ENCODE measurements around the gene TNNI2. TPM values are rescaled to one million over a fixed set of nuclear protein-coding genes. Genes with fewer than 3 reads are reported as not detected.

TNNI2 gene
- total RNA-seq, 1 donor from 2014 or later, result 322 TPM

DNA sequence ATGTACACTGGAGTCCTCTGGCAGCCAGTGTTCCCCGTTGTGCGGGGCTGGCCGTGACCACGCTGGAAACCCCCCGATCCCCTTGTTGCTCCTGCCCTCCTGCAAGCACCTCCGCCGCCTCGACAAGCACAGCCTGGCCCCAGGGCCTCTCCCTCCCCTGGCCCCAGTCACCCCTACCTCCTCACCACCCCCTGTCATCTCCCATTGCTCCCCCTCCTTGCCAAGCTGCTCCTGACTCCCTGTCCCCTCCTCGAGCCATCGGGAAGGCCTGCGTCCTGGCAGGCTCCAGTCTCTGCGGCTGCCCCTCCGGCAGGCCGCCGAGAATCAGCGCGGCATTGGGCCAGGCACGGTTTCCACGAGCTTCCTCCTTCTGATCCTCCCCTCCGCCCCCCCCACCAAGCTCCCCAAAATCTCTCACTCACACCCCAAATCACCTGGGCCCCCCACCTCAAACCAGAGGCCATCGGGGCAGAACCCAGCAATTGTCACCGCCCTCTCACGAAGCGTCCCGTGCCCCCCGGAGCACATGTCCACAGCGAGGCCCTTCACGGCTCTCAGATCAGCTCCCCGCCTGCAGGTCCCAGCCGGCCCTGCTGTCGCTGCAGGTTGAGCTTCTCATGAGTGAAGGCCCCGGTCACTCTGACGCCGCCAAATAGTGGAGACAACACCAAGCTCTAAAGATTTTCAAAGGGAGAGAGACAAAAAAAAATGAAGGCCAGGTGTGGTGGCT, 8.4 kb downstream of the TNNI2 start:
- no peak for DNase-seq

DNA sequence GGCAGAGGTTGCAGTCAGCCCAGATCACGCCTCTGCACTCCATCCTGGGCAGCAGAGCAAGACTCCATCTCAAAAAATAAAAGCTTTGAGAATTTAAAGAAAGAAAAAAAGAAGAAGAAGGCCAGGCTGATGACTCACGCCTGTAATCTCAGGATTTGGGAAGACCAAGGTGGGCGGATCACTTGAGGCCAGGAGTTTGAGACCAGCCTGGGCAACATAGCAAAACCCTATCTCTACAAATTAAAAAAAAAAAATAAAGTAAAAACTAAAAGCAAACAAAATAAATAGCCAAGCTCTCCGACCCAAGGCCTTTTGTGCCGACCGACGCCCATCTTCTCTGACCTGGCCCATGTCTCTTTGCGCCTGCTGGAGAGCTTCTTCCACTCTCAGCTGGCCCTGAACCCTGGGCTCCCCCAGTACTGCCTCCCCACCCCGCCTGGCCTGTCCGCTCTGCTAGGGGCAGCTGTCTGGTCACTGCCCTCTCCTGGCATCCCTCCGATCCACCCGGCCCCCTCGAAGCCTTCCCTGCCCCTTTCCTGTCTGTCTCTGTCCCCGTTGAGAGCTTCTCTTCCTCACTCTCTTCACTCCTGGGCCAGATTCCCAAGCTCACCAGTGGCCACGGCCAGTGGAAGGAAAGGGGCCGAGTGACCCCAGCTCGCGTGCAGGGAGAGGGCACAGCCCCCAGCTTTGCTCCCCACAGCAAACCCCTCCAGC, 9.3 kb downstream of the TNNI2 start:
- no peak for DNase-seq

DNA sequence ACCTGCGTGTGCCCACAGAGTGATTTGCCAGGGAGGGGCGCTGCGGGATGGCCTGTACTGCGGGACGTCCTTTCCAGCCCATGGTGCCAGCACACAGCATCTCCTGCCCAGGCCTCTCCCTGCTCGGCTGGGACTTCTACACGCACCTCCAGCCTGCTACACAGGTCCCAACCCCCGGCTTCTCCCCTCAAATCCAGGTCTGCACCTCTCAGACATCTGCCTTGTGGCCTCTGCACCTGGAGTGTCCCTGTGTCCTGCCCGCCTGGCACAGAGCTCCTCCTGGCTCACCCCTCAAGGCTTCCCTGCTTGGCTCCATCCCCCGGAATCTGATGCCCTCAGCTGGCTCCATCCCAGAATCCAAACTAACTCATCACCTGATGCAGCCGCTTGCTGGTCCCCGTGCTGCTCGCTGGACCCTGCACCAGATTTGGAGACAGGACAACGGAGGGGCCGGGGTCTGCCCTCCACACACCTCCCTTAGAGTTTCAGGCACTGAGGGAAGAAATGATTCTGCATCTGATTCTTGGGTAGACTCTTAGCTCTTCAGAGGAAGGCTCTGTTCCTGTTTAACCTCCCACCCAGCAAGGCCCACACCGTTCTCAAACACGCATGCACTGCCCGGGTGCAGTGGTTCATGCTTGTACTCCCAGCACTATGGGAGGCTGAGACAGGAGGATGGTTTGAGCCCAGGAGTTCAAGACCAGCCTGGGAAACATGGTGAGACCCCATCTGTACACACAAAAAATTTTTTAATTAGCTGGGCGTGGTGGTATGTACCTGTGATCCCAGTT, 10.1 kb downstream of the TNNI2 start:
- no peak for DNase-seq

DNA sequence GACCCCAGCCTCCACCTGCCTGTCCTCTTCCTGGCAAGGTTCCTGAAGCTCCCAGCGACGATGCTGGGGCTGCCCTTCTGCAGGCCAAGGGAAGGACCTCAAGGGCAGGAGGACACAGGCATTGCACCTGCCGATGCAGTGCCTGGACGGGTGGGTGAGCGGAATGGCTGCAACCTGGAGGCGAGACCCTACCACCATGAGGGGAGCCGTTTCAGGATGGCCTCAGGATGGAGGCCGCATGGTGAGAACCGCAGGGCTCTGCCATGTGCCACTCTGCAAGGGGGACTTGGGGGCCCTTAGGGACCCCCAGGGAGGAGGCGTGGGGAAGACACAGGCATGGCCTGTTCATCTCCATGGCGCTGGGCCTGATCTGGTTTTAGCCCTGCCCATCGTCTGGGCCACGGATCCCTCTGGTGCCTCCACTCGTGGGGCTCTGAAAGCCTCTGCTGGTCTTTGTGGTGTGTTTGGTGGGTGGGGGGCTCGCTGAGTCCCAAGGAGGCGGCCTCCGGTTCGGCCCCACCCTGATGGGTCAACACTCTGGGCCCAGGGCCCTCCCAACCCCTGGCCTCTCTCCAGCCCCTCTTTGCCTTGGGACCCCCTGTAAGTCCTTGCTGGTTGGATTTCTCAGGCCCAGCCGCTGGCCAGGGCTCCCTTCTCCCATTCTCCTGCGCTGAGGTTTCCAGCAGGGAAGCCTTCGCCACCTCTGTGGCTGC, 12.8 kb downstream of the TNNI2 start:
- DNase-seq, result no peak

DNA sequence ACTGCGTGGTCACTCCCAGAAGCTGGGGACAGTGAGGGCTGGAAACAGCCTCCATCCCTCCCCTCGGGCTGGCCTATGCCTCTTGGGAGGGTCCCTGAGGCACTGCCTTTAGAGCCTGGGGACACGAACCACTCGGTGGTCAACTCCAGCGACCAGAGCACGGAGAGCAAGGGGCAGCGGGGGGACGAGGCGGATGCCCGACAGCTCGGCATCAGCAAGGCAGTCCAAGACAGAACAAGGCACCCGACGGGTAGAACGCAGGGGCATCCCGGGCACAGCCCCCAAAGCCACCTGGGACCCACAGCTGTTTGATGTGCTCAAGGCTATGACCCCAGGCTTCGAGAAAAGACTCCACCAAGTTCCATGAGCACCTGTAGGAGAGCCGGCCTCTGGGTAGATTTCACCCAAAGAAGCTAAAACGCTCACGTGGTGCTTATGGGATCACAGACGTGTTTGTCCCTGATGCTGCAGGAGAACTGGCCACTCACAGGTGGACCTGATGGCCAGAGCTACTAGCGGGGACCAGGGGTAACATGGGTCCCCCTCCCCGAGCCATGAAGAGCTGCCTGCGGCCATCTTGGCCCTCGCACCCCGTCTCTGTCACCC, 13.6 kb downstream of the TNNI2 start:
- no peak for DNase-seq

DNA sequence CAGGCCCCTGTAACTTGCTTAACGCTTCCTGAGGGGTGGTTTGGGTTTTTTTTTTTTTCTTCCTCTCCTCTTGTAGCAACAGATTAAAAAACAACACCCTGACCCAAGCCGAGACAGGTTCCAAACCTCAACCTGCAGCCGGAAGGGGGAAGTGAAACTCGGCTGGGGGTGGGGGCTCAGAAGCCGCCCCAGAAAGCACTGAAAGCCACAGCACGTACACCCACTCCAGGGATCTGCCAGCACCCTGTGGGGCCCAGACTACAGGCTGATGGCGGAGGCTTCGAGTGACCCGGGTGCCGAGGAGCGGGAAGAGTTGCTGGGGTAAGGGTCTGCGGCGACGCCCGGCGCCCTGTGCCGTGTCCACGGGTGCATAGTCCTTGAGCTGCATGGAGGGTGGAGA, 14.1 kb downstream of the TNNI2 start, which contains the start of gene LSP1:
Gene LSP1, plus strand, starts transcription at position 208 of the 400 bp plus-strand sequence. Its CDS starts 61 bp downstream, at position 269.
- DNase-seq, result no peak

DNA sequence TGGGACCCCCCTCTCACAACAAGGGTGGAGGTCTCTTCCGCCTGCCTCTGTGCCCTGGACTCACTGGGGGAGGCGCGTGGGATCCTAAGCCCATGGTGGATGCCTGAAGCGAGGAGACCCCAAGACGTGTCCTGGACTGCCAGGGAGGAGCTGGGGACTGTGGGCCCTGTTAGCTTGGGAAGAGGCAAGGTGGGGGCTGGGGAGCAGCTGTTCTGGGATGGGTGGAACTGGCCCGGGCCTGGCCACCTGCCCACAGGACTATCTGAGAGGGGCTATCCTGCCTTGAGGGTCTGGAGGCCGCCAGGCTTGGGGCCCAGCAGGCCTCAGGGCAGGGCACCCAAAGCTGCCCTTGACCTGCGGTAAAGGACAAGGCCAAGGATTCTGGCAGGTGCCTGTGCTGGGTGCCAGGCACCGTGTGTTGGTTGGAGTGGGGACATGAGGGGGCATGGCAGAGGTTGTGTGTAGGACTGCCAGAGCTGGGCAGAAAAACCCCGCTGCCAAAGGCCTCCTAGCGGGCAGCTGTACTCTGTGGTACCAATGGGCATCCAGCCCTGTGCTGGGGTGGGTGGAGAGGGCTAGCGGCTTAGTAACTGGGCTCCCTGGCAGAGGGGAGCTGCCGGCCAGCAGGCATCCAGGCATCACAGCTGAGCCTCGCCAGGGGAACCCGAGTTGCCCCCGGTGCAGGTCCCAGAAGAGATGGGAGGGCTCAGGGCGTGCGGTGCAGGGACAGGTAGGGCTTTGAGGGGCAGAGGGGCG, 14.8 kb downstream of the TNNI2 start:
- no peak for DNase-seq

DNA sequence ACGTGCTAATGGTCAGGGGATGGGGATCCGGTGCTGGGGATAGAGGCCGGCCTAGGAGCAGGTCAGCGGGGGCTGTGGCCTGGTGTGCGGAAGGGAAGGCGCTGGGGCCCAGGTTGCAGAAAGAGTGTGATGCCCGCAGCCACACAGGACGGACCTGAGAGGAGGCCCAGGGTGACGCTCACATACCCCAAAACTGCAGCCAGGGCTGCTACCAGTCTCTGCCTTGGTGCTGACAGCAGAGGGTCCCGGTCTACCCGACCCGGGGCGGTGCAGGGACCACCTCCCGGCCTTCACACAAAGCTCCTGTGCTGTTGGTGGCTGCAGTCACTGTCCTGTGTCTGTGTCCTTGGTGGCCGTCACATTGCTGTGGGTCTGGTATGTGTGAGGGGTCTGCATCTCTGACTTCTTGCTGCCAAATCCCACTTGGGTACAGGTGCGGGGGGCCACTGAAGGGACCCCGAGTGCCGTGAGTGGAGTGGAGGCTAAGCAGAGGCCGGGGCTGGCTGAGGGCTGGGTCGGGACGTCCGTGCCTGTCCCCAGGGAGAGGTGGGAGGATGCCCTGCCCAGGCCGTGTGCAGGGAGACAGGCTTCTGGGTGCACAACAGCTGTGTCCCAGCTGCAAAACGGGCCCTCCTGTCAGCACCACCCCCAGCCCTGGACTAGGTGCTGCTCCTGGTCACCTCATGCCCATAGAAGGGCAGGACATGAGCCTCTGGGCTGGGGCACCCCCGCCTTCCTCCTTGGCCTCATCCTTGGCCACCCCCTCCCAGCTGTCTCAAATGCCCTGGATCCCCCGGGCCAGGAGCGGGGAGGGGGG, 15.6 kb downstream of the TNNI2 start:
- DNase-seq, result no peak

DNA sequence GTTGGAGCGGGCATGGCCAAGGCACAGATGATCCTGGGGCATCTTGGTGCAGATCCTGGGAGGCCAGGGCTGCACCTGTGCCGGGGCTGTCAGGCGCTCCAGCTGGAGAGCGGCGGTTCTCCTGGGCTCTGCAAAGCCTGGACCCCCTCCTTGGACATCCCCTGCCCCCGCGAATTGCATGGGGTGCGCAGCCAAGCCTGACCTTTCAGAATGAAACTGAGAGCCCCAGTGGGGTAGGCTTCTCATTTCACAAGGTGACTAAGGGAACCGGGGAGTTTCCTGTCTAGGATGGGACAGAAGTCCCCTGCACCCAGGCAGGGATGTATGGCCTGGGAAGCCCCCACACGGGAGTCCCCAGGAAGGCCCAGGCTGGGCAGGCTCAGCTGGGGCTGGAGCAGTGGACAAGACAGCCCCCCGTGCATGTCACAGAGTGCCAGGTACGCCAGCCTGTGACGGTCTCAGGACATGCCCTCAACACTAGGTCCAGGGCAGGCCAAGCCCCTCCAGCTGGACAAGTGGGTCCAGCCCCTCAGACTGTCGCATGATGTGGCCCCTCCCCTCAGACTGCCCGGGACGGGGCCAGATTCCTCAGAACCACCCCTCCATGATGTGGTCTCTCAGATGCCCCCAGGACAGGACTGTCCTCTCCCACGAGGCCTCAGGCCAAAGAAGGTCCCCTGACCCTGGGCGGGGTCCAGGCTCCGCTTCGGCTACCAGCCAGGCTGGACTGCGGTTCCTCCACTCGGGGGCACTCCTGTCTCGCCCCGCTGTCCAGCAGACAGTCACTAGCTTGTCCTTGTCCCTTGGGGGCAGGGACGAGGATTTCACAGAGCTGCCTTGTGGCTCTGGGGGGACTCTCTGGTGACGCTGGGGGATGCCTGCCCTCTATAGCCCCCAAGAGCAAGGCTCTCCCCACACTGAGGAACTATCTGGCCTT, 16.4 kb downstream of the TNNI2 start:
- no peak for DNase-seq

DNA sequence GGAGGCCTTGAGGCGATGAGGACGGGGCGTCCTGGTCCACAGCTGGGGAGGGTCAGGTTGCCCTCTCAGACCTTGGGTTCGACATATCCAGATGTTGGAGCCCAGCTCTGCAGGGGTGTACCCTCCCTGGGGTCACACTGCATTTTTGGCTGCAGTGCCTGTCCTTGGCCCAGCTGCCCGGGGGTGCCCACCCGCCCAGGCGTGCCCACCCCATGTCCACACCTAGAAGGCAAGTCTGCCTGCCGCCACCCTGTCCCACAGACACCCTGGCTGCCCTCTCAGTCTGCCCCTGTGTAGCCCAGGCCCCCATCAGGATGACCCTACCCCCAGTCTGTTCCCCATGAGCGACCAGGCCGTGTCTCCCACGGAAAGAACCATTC, 17.1 kb downstream of the TNNI2 start:
- DNase-seq, result no peak

DNA sequence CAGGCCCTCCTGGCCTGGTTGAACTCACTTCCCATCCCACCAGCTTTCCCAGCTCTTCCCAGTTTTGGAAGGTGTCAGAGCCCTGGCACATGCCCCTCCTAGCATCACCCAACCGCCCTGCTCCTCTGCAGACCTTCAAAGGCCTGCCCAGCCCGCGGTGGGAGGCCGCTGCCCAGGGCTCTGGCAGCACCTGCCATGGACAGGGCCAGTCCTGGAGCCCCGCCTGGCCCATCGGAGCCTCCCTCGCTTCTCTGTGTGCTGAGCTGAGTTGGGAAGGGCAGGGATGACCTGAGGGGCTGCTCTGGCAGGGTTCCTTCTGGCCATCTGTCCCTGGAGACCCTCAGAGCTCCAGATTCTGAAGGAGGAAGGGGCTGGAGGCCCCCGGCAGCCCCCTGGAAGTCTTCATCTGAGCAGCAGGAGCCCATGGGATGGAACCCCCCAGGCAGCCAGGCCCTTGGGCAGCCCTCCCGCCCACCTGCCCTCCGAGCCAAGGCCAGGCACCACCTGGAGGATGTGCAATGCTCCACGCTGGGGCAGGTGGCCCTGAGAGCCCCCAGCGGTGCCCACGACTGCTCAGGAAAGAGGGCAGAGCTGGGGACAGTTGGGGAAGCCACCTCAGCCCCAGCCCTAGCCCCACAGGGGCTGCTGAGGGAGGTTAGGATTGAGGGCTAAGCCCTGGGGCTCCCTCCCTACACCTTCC, 17.7 kb downstream of the TNNI2 start:
- DNase-seq, result no peak

DNA sequence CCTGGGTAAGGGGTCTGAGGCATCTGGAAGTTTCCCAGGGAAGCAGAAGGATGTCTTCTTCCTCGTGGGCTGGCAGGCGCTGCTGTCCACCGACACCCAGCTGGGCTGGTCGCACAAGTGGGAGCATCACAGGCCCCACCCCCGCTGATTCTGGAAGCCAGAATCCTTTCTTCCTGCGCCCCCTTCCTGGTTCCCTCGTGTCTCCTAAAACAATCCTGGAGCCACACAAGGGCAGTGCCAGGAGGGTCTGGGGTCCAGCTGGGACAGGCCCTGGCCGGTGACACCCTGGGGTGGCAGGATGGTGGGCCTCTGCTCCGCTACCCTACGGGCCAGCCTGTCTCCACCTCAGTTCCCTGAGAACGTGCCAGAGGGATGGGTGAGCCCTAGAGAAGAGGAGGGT, 18.3 kb downstream of the TNNI2 start:
- DNase-seq, result no peak

DNA sequence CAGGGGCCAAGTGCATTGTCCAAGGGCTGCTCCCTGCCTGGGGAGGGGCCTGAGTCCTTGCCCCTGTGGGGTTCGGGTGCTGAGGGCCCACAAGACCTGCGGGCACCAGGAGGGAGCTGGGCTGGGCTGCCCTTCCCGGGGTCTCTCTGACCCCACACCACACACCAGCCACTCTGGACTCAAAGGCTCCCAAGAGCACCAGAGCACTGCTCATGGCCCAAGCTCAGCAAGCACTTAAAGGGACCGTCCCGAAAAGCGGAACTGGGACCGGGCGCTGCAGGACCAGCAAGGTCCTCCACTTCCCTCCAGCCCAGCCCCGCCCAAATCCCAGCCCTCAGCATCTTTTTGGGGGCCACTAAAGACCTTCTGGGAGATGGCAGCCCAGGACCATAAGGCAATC, 19.4 kb downstream of the TNNI2 start:
- no peak for DNase-seq

DNA sequence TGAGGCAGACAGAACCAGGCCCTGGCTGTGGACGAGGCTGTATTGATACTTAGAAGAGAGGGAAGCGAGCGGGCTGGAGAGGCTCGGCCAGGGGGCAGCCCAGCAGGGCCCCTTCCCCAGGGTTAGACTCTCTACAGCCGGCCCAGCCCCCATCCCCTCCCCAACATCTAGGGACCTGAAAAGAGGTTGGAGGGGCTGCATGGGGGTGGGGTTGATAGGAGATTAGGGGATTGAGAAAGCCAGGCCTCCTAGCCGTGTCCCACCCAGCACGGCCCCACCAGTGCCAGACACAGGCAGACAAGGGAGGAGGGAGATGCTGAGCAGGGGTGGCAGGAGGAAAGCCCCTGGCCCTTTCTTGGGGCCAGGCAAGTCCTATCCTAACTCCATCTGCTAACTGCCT, 19.8 kb downstream of the TNNI2 start:
- no peak for DNase-seq

DNA sequence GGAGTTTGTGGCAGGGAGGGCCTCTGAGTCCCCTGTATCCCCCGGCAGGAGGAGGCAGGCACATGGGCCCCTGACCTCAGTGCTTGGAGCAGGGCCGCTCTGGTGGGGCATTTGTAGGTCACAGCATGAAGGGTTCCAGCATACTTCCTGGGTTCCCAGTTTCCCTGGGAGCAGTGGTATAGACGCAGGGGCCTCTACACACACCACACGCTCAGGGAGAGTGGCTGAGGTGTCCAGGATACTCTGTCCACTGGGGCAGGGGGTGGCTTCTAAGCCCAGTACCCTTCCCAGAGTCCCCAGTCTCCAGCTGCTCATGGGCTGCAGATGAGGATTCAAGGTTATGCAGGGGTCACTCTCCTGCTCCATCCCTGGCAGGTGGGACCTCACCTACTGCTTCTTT, 20.2 kb downstream of the TNNI2 start:
- no peak for DNase-seq

DNA sequence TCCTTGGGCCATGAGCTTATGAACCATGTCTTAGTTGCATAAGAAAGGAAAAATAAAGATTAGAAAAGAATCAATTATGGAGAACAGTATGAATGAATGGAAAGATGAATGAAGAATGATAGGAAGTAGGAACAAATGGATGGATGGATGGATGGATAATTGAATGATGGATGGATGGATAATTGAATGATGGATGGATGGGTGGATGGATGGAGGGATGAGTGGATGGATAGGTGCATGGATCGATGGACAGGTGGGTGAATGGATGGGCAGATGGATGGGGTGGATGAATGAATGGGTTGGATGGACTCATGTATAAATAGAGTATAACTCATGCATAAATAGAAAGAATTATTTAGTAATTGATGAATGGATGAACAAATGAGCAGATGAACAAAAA, 21.3 kb downstream of the TNNI2 start:
- DNase-seq, result no peak

DNA sequence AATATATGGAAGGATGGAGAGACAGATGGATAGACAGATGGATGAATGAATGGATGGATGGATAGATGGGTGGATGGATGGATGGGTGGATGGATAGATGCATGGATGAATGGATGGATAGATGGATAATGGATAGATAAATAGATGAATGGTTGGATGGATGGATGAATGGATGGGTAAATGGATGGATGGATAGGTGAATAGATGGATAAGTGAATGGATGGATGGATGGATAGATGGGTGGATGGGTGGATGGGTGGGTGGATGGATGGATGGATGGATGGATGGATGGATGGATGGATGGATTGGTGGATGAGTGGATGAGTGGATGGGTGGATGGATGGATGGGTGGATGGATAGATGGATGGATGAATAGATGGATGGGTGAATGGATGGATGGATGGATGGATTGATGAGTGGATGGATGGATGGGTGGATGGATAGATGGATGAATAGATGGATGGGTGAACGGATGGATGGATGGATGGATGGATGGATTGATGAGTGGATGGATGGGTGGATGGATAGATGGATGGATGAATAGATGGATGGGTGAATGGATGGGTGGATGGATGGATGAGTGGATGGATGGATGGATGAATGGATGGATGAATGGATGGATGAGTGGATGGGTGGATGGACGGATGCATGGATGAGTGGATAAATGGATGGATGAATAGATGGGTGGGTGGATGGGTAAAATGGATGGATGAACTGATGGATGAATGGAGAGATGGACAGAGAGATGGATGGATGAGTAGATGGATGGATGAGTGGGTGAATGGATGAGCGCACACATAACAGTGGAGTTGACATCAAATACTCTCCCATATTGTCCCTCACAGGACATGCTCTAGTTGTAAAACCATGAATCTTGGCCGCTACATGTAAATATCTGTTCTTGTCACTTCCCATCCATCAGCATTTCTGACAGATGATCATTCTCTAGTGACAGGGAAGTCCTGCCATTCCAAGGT, 22.9 kb downstream of the TNNI2 start:
- no peak for DNase-seq

Measured in skin of body (tissue), 2 donors.